Measurements from ENCODE around the gene PNPLA5. TPM values are rescaled to one million over a fixed set of nuclear protein-coding genes. Genes with fewer than 3 reads are reported as not detected.

The PNPLA5 gene
- total and polyA plus RNA-seq, 9 of the 15 experiments (the other 6 are each of a cell fraction or from before 2014, with no cell fraction given): not detected

- in situ Hi-C loops (cut with MboI): no loop called here
- ATAC-seq: peak; percentile 44; the same call in 2 of the 3 replicates
- CTCF ChIA-PET (ENCODE audit: low intra/inter-chr PET ratio): no interaction called here
Observed at GRCh38 chr22:43848366-43849171, 43.2 kb downstream of the PNPLA5 start.

More at GRCh38 chr22:43848366-43849171, 43.2 kb downstream of the PNPLA5 start:
- no peak for FAIRE-seq
- no peak for DNase-seq (ENCODE audit: extremely low read depth in 1 of 4, low spot score in 3 of 4)
- Histone ChIP-seq H3K4me1 (replicated peaks in 1 of 2; ENCODE audit: control insufficient read depth in 2 of 2, insufficient read depth in 2 of 2, low read length in 2 of 2) (no peaks in the 10 kb centered on the region; a peak in 1 of 5 replicates), H3K9me1 (ENCODE audit: control insufficient read depth, insufficient read depth, low read length) (no peaks in the 10 kb centered on the region), H4K20me1 (replicated peaks; ENCODE audit: control insufficient read depth, insufficient read depth, low read length) (no peaks in the 10 kb centered on the region), H3K9ac (ENCODE audit: insufficient read depth in 1 of 2, low read depth in 2 of 2, low read length in 2 of 2) (no peak overlapping the region), H3K9me3 (replicated peaks; ENCODE audit: control insufficient read depth, insufficient read depth, low read depth, low read length) (no peaks in the 10 kb centered on the region), H2AFZ (ENCODE audit: low read depth, low read length) (no peak overlapping the region), H3K27me3 (ENCODE audit: control insufficient read depth in 2 of 2, insufficient read depth in 2 of 2, low read length in 2 of 2) (peaks cover 8 to 41% of the 10 kb centered on the region in 2 experiments; a peak in 4 of 5 replicates), H3K4me2 (ENCODE audit: insufficient read depth, low read length) (no peak overlapping the region), H3K79me2 (ENCODE audit: control insufficient read depth, insufficient read depth, low read length) (no peaks in the 10 kb centered on the region), H3K4me3 (no peak overlapping the region), H3K36me3 (ENCODE audit: control insufficient read depth, insufficient read depth, low read length) (no peaks in the 10 kb centered on the region), H3K27ac (ENCODE audit: extremely low read depth, low read depth, low read length) (no peak overlapping the region)
- no TSS peak for BruUV-seq (replicated peaks)
- POLR2A ChIA-PET: interaction anchor here (0.6 kb wide), 1 partner anchor 409 kb away, joined by 3 read pairs; no protein-coding TSS in a partner anchor
- intact Hi-C loops (cut with micrococcal nuclease): no loop called here
- WGBS (ENCODE audit: insufficient coverage, low coverage, missing lambda C conversion rate): 0% methylated on average over 11 of the region's 16 CpGs
- TF ChIP-seq CTCF (IDR thresholded peaks at IDR 0.05 in 2 of 3, conservative IDR thresholded peaks at IDR 0.05 in 1 of 3; ENCODE audit: insufficient read depth in 2 of 3, low read depth in 1 of 3, low read length in 3 of 3) (peak in 1 of 3 experiments; percentile 4; a peak in 1 of 6 replicates), EZH2 (IDR thresholded peaks at IDR 0.05; ENCODE audit: borderline replicate concordance, low read depth, low read length) (no peak)
